GM18867 (cell line): ENCODE results near the gene SCP2D1.
"Not testable (repeated sequence)": the region's sequence is repeated elsewhere in the genome, so short reads cannot be mapped to it uniquely, and the experiment has no call there.

Source experiments
- ATAC-seq: cut with Tn5 transposase; IDR thresholded peaks from one replicate; pipeline ENCODE4 v1.9.1; 2021; ENCODE audit warnings: mild to moderate bottlenecking, moderate library complexity; ENCODE audit not compliant: unreplicated experiment

Gene SCP2D1

GRCh38 chr20:18813483-18813882 is at the start of gene SCP2D1:
TSS of gene SCP2D1 (plus strand) at chr20:18813783. CDS start at chr20:18813816, 33 bp downstream.
- no peak for ATAC-seq

DNA sequence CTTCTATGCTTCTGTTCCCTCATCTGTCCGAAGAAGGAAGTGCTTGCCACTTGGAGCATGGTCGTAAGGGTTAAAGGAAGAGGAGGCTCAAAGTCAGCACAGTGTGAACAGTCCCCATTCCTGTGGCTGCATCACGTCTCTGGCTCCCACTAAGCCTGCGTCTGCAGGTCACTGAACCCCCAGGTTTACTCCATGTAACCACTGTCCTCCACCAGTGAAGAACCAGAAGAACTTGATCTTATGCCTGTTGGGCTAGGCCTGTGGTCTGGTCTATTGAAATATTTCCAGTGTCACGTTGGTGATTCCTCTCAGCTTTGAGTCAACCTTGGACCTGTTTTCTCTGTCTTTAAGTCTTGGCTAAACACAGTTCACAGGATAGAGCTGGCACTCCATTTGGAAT is 45.9 kb upstream of the SCP2D1 start:
- ATAC-seq, result no peak

DNA sequence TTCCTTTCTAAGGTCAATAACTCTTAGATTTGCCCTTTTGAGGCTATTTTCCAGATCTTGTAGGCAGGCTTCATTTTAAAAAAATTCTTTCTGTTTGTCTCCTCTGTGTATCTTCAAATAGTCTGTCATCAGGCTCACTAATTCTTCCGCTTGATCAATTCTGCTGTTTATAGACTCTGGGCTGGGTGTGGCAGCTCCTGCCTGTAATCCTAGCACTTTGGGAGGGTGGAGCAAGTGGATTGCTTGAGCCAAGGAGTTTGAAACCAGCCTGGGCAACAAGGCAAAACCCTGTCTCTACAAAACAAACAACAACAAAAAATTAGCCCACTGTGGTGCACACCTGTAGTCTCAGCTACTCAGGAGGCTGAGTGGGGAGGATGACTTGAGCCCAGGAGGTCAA is 40.0 kb upstream of the SCP2D1 start:
- no peak for ATAC-seq

- no peak for ATAC-seq
These were observed 39.4 kb upstream of the SCP2D1 start for GRCh38 chr20:18774207-18774606.

DNA sequence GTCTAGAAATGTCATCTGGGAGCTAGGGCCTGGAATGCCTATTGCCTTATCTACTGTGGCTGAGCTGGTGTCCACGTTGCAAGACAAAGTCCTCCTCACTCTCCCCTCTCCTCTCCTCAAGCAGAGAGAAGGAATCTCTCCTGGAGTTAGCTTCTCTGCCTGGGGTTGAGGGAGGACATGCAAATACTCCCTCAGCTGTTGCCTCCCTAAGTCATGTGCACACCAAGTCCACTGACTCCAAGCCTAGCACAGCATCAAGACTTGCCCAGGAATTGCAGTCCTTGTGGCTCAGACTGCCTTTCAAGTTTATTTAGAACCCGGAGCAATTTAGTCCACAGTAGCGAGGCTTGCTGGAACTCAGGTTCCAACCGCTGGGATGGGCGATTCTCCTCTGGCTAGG is 38.0 kb upstream of the SCP2D1 start:
- ATAC-seq, result no peak

- ATAC-seq, result no peak
These were observed 34.7 kb upstream of the SCP2D1 start for GRCh38 chr20:18778690-18779392.

- no peak for ATAC-seq
These were observed 33.0 kb upstream of the SCP2D1 start for GRCh38 chr20:18780385-18781130.

DNA sequence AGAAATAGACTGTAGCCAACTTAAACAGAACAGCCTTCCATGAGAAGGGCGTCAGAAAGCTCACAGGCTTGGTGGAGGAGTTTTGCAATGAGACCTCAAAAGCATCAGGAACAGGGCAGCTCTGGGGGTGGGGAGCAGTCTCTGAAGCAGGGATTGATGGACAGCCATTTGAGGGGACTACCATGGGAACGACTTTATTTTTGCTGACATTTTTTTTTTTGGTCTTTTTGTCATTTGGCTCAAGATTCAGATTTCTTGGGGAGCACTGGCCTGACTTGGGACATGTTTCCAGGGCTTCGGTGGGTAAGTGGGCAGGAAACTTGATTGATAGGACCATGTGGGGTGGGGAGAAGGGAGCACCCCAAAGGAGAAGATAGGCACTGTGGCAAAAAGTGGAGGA is 32.1 kb upstream of the SCP2D1 start:
- no peak for ATAC-seq

DNA sequence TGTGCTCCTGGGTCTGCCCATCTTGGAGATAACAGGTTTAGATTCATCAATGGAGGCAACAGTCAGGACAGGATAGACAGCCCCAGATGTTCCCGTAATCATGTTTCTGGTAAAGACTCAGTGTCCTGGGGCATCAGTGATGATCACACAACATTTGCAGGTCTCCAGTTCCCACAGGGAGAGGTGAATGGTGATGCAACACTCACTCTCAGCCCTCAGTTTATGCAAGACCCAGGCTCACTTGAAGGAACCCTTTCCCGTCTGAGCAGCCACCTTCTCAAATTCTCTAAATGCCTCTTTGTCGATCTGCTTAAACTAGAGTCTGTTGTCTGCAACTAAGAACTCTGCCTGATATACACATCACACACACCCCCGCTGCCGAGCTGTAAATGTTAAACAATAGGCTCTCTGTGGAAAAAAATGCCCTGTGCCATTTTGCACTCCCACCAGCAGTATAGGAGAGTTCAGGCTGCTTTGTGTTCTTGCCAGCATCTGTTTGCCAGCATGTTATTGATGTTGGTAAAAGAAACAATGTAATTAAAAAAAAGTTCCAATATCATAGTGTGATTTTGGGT is 30.1 kb upstream of the SCP2D1 start:
- no peak for ATAC-seq

DNA sequence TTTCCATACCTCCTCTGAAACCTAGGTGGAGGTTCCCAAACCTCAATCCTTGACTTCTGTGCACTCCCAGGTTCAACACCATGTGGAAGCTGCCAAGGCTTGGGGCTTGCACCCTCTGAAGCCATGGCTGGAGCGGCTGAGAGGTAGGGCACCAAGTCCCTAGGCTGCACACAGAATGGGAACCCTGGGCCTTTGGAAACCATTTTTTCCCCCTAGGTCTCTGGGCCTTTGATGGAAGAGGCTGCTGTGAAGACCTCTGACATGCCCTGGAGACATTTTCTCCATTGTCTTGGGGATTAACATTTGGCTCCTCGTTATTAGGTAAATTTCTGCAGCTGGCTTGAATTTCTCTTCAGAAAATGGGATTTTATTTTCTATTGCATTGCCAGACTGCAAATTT is 26.5 kb upstream of the SCP2D1 start:
- ATAC-seq, result not testable (repeated sequence)

GRCh38 chr20:18788021-18788420 is 25.6 kb upstream of the SCP2D1 start:
- ATAC-seq, result no peak

- ATAC-seq, result no peak
These were observed 22.8 kb upstream of the SCP2D1 start for GRCh38 chr20:18790787-18791186.

DNA sequence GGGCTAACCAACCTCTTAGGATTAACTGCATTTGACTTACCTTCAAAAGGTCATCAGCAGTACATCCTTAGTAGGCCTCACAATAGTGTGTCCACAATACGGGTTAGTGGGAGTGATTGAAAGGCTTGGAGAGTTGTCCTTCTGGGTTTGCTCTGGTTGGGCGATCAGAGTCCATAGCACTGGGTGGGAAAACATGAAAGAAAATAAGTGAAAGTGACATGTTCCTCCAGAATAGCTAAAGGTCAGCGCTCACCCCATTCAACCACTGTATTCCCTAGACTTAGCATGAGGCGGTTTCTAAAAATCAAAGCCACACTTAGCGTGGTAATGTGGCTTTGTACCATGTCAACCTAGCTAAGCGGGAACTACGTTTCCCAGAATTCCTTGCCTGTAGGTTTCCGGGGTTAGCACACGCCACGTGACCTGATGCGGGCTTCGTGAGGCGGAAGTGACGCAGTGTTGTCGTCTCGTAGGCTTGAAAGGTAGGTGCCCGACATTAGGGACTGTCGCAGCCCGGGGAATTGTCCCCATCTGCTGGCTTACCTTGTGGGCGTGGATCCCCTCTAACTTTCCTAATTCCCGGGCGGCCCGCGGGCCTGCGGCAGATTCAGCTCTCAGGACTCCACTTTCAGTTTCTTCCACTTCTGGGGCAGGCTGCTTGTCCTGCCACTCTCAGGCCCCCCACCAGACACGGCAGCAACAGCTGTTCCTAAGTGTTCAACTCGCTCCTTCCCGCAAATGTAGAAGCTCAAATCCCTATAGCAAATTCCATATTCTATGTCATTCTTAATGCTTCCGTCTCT is 19.8 kb upstream of the SCP2D1 start:
- peak; percentile 99 for ATAC-seq

DNA sequence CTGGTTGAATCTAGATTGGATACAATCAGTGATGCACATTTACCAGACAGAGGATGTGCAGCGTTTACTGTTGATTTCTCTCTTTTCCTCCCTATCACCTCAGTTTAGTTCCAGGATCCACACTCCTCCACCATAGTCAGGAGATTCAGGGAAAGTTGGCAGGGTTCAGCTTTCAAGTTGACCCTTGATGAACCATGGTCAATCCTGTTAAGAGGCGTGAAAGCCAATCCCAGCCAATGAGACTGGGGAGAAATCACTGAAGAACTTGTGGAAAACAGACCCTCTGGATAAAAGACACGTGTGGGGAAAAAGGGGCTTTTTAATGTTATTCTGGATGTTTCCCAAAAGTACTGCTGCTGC is 19.2 kb upstream of the SCP2D1 start:
- no peak for ATAC-seq

GRCh38 chr20:18795366-18795765 is 18.2 kb upstream of the SCP2D1 start:
- no peak for ATAC-seq

- ATAC-seq, result no peak
These were observed 17.2 kb upstream of the SCP2D1 start for GRCh38 chr20:18796282-18796833.

DNA sequence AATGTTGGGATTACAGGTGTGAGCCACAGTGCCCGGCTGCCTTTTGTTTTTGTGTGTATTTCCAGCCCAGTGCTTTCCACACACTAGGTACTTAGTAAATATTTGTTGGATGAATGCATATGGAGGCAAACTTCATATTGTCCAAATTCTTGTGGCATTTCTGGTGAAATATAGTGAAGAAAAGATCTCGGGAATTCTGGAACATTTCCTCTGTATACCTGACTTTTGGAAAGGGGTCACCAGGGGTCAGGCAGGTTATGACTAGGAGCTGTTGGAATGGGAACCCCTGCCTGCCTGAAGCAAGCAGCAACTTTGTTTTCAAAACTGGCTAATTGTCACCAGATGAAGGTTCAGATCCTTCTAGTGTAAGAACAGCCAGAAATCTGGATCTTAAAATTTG is 12.1 kb upstream of the SCP2D1 start:
- no peak for ATAC-seq

DNA sequence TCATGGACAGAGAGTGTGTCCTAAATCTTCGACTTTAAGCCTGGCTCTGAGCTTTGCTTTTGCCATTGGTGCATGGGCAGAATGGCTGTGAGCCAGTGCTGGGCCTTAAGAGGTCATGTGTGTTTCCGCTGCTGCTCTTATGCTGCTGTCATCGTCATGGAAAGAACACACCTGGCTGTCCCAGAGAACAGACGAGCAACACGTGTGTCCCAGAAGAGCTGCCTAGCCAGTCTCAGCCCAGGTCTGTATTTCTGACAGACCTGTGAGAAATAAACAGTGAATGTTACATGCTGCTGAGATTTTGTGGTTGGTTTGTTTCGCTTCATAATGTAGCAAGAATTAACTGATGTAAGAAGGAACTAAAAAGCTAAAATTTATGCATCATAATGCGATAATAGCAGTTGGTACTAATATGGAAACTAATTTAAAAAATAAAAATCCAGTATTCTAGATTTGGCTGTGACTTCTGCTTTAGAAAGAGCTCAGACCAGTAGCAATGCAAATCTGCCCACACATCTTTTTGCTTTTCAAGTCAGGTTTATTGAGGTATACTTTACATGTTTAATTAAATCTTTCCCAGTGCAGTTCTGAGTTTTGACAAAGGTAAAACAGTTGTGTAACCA is 11.5 kb upstream of the SCP2D1 start:
- ATAC-seq, result peak; percentile 72

DNA sequence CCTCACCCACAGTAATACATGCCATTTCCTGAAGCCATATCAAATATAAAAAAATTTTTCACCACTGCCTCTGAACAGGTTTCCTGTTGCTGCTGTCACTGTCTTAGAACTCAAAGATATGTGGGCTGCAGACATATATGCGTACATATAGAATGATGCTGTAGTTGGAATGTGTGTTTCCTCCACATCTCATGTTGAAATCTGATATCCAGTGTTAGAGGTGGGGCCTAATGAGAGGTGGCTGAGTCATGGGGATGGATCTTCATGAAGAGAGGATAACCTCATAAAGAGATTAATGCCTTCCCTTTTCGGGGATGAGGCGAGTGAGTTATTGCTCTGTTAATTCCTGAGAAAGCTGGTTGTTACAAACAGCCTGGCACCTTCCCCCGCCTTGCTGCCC is 7.7 kb upstream of the SCP2D1 start:
- no peak for ATAC-seq

DNA sequence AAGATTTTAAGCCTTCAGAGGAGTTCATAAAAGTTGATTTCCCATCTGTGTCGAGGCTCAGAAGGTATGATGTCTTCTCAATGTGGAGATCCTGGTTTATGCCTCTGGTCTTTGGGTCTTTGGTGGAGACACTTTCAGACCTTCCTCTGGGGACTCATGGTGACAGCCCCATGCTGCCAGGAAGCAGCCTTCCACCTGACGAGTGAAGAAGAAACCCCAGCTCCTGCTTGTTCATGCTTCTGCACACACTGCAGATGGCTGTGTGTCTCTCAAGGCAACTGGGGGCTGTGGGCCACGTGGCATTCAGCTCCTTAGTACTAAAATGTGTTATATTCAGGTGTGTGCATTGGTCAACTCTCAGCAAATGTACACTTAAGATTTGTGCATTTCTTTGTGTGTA is 4.9 kb upstream of the SCP2D1 start:
- ATAC-seq, result no peak

DNA sequence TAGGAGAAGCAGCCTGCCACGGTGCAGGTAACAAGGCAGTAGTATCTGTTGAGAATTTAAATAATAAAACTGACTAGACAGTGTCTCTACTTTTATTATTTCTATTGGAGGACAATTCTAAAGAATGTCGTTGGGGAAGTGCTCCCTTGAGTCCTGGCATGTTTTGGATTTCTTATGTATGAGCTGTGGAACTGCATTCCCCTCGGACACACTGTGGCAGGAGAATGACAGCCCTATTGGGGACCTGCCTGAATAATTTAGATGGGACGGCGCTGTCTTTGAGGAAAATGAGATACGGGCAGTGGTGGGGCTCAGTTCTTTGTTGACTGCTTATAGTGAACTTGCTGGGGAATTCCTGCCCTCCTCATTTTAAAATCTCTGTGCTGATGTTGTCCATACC is 2.4 kb upstream of the SCP2D1 start:
- ATAC-seq, result no peak
